ENCODE results near the gene RUNX1.

GRCh38 chr21:35072557-35072956 is 23.5 kb upstream of the RUNX1 start:
- TF ChIP-seq CTCF (IDR thresholded peaks at IDR 0.05) (no peak), POLR2A (IDR thresholded peaks at IDR 0.05) (no peak)
